Calu3 (cell line): ENCODE results near the gene KRTDAP. TPM values are rescaled to one million over a fixed set of nuclear protein-coding genes. Genes with fewer than 3 reads are reported as not detected.
A peak's percentile ranks its signal among the peaks of the same experiment; 100 is the strongest.

Source experiments
- BruUV-seq: library from RNA; stranded (reverse); fragments of 400-500 nt; replicated peaks from 2 replicates; lab custom pipeline; 2021; lab: Mats Ljungman, UMichigan
- CTCF ChIA-PET: fragments of 300-600 bp; sonication (Branson Sonifier 250); formaldehyde crosslinking; loops from one replicate; lab custom pipeline; 2022; ENCODE audit warnings: antibody characterized with exemption; lab: Charles Lee
- DNase-seq: peaks from one replicate; pipeline ENCODE4 v3.0.0; 2022
- H3K27ac Mint-ChIP-seq: one replicate; pipeline ENCODE4 v1.8.0; 2022; ENCODE audit warnings: mixed read lengths; ENCODE audit not compliant: unreplicated experiment
- H3K27me3 Mint-ChIP-seq: one replicate; pipeline ENCODE4 v1.8.0; 2022; ENCODE audit warnings: mixed read lengths; ENCODE audit not compliant: unreplicated experiment
- H3K36me3 Mint-ChIP-seq: one replicate; pipeline ENCODE4 v1.8.0; 2022; ENCODE audit warnings: mild to moderate bottlenecking, moderate library complexity, mixed read lengths; ENCODE audit not compliant: insufficient read depth, unreplicated experiment
- H3K4me1 Mint-ChIP-seq: one replicate; pipeline ENCODE4 v1.8.0; 2022; ENCODE audit warnings: mild to moderate bottlenecking, low read depth, mixed read lengths; ENCODE audit not compliant: unreplicated experiment
- H3K4me3 Mint-ChIP-seq: one replicate; pipeline ENCODE4 v1.8.0; 2022; ENCODE audit warnings: mild to moderate bottlenecking, low read depth, moderate library complexity, mixed read lengths; ENCODE audit not compliant: unreplicated experiment
- H3K9me3 Mint-ChIP-seq: one replicate; pipeline ENCODE4 v1.8.0; 2022; ENCODE audit warnings: low read depth, mixed read lengths; ENCODE audit not compliant: unreplicated experiment
- CTCF ChIP-seq: fragments of 200-600 bp; IDR thresholded peaks from one replicate; pipeline ENCODE4 v1.8.0; 2022; ENCODE audit warnings: antibody characterized with exemption; ENCODE audit not compliant: unreplicated experiment
- intact Hi-C: fragments of 100-400 bp; cut with micrococcal nuclease; formaldehyde crosslinking; loops from one replicate; pipeline ENCODE4 v1.10.0; 2022; ENCODE audit not compliant: unreplicated experiment
- total RNA-seq: library from RNA; stranded (reverse); gene quantifications from 2 replicates; pipeline ENCODE4 v1.2.3, GENCODE V29; 2022

The KRTDAP gene
- total RNA-seq, 1 experiment from 2014 or later, result not detected

- intact Hi-C loops, result no loop called here
- BruUV-seq, result no TSS peak
- TF ChIP-seq CTCF, result no peak
- H3K4me3 Mint-ChIP-seq, result no peak overlapping the region
- DNase-seq, result no peak
- H3K4me1 Mint-ChIP-seq, result peaks cover 17% of the 10 kb centered on the region
- H3K9me3 Mint-ChIP-seq, result no peaks in the 10 kb centered on the region
- H3K27ac Mint-ChIP-seq, result no peak overlapping the region
- CTCF ChIA-PET, result no interaction called here
- H3K27me3 Mint-ChIP-seq, result peaks cover 65% of the 10 kb centered on the region
- H3K36me3 Mint-ChIP-seq, result no peaks in the 10 kb centered on the region
These were observed 48.2 kb downstream of the KRTDAP start for GRCh38 chr19:35442091-35442490.

- no peaks in the 10 kb centered on the region for H3K9me3 Mint-ChIP-seq
- H3K4me1 Mint-ChIP-seq, result peaks cover 32% of the 10 kb centered on the region
- intact Hi-C loops, result no loop called here
- DNase-seq, result no peak
- CTCF ChIA-PET, result interaction anchor here (0.5 kb wide), 1 partner anchor 157 kb away, joined by 4 read pairs; no protein-coding TSS in a partner anchor
- H3K27me3 Mint-ChIP-seq, result peaks cover 44% of the 10 kb centered on the region
- no peak overlapping the region for H3K4me3 Mint-ChIP-seq
- H3K36me3 Mint-ChIP-seq, result no peaks in the 10 kb centered on the region
- H3K27ac Mint-ChIP-seq, result no peak overlapping the region
- TF ChIP-seq CTCF, result no peak
- BruUV-seq, result no TSS peak
These were observed 50.3 kb downstream of the KRTDAP start for GRCh38 chr19:35439921-35440320.

- intact Hi-C loops, result no loop called here
- DNase-seq, result peak; percentile 24
- no peaks in the 10 kb centered on the region for H3K36me3 Mint-ChIP-seq
- BruUV-seq, result no TSS peak
- H3K4me3 Mint-ChIP-seq, result no peak overlapping the region
- H3K9me3 Mint-ChIP-seq, result no peaks in the 10 kb centered on the region
- H3K27ac Mint-ChIP-seq, result no peak overlapping the region
- H3K4me1 Mint-ChIP-seq, result peaks cover 32% of the 10 kb centered on the region
- TF ChIP-seq CTCF, result no peak
- H3K27me3 Mint-ChIP-seq, result peaks cover 44% of the 10 kb centered on the region
- CTCF ChIA-PET, result interaction anchor here (0.7 kb wide), 1 partner anchor 612 kb away, joined by 3 read pairs; no protein-coding TSS in a partner anchor
These were observed 51.7 kb downstream of the KRTDAP start for GRCh38 chr19:35438527-35438926.

- Mint-ChIP-seq H3K4me3 (no peak overlapping the region), H3K36me3 (no peaks in the 10 kb centered on the region), H3K4me1 (peaks cover 32% of the 10 kb centered on the region), H3K27ac (no peak overlapping the region), H3K27me3 (peaks cover 48% of the 10 kb centered on the region), H3K9me3 (no peaks in the 10 kb centered on the region)
- intact Hi-C loops, result no loop called here
- CTCF ChIA-PET, result interaction anchor here (0.7 kb wide), 2 partner anchors 9 to 612 kb away, joined by 3 to 8 read pairs; no protein-coding TSS in a partner anchor
- no TSS peak for BruUV-seq
- no peak for TF ChIP-seq CTCF
- DNase-seq, result no peak
These were observed 52.2 kb downstream of the KRTDAP start for GRCh38 chr19:35438096-35438495.
